OCI-LY7 (cell line): ENCODE measurements around the gene FAF2. TPM values are rescaled to one million over a fixed set of nuclear protein-coding genes. Genes with fewer than 3 reads are reported as not detected.
"Not testable (repeated sequence)": the region's sequence is repeated elsewhere in the genome, so short reads cannot be mapped to it uniquely, and the experiment has no call there.

Source experiments
- BruUV-seq: library from RNA; stranded (reverse); fragments of 400-500 nt; replicated peaks from 2 replicates; lab custom pipeline; 2021; lab: Mats Ljungman, UMichigan
- CTCF ChIA-PET: fragments of 300-600 bp; sonication (Branson Sonifier 250); formaldehyde crosslinking; loops from one replicate; lab custom pipeline; 2022; ENCODE audit warnings: antibody characterized with exemption; ENCODE audit not compliant: unreplicated experiment; lab: Charles Lee
- POLR2A ChIA-PET: fragments of 300-600 bp; sonication (Branson Sonifier 250); formaldehyde crosslinking; loops from one replicate; lab custom pipeline; 2022; ENCODE audit warnings: antibody characterized with exemption; lab: Charles Lee
- DNase-seq: peaks from one replicate; pipeline ENCODE4 v3.0.0-alpha.2; 2015; ENCODE audit warnings: low spot score
- H2AFZ ChIP-seq: fragments of 200-600 bp; sonication (generic), shearing (Covaris generic); 2 replicates; pipeline ENCODE4 v1.6.1; 2014; ENCODE audit warnings: mild to moderate bottlenecking, antibody characterized with exemption, low read length, moderate library complexity
- H3K27ac ChIP-seq: fragments of 200-600 bp; sonication (generic); 2 replicates; pipeline ENCODE4 v1.5.1; 2014; ENCODE audit warnings: mixed run types, low read depth, mild to moderate bottlenecking, moderate library complexity, low read length, inconsistent platforms; ENCODE audit not compliant: poor library complexity, severe bottlenecking
- H3K36me3 ChIP-seq: fragments of 200-600 bp; sonication (generic); 2 replicates; pipeline ENCODE4 v1.6.1; 2014; ENCODE audit warnings: mild to moderate bottlenecking, antibody characterized with exemption, low read length, moderate library complexity, mixed read lengths; ENCODE audit not compliant: insufficient read depth
- H3K4me1 ChIP-seq: fragments of 200-600 bp; sonication (generic); 2 replicates; pipeline ENCODE4 v1.5.1; 2014; ENCODE audit warnings: mild to moderate bottlenecking, low read length; ENCODE audit not compliant: insufficient read depth, poor library complexity, severe bottlenecking
- H3K4me2 ChIP-seq: fragments of 200-600 bp; sonication (generic); 2 replicates; pipeline ENCODE4 v1.6.1; 2014; ENCODE audit warnings: mild to moderate bottlenecking, low read length
- H3K4me3 ChIP-seq: fragments of 200-600 bp; sonication (generic); 2 replicates; pipeline ENCODE4 v1.5.1; 2014; ENCODE audit warnings: mild to moderate bottlenecking, low read depth, low read length; ENCODE audit not compliant: poor library complexity, severe bottlenecking
- H3K79me2 ChIP-seq: fragments of 200-600 bp; sonication (generic); 2 replicates; pipeline ENCODE4 v1.6.1; 2016; ENCODE audit warnings: low read depth, mild to moderate bottlenecking, low read length, moderate library complexity, mixed read lengths; ENCODE audit not compliant: insufficient read depth
- H3K9me2 ChIP-seq: fragments of 200-600 bp; sonication (generic); 2 replicates; pipeline ENCODE4 v1.6.1; 2016; ENCODE audit warnings: mild to moderate bottlenecking, low read length, mixed read lengths; ENCODE audit not compliant: insufficient read depth
- H3K9me3 ChIP-seq: fragments of 200-600 bp; sonication (generic); 2 replicates; pipeline ENCODE4 v1.6.1; 2014; ENCODE audit warnings: mild to moderate bottlenecking, mixed run types, low read length, mixed read lengths
- H4K20me1 ChIP-seq: fragments of 200-600 bp; sonication (generic); 2 replicates; pipeline ENCODE4 v1.6.1; 2014; ENCODE audit warnings: mild to moderate bottlenecking, antibody characterized with exemption, low read length, moderate library complexity, mixed read lengths; ENCODE audit not compliant: insufficient read depth
- EZH2phosphoT487 ChIP-seq: fragments of 200-600 bp; sonication (generic); IDR thresholded peaks from 2 replicates; pipeline ENCODE4 v1.6.1; 2018; ENCODE audit warnings: low read depth, borderline replicate concordance, mild to moderate bottlenecking, mixed run types, antibody characterized with exemption, low read length, moderate library complexity, mixed read lengths
- intact Hi-C: fragments of 100-400 bp; cut with micrococcal nuclease; formaldehyde crosslinking; loops from one replicate; pipeline ENCODE4 v1.10.0; 2022; ENCODE audit not compliant: unreplicated experiment
- total RNA-seq, 2 experiments: library from RNA; depleted of rRNA in 1 of 2; stranded (reverse); fragments of >200 nt in 1 of 2; shearing (Covaris generic) in 1 of 2; gene quantifications; 2 replicates each; pipeline ENCODE4 v1.2.3, GENCODE V29; 2014 to 2022
- TF ChIP-seq, protein P1 (sequence below): fragments of 200-600 bp; sonication (generic); conservative IDR thresholded peaks from 2 replicates; pipeline ENCODE4 v1.5.1; 2014; ENCODE audit warnings: mild to moderate bottlenecking, antibody characterized with exemption, low read length, moderate library complexity, mixed read lengths

FAF2 gene
- total RNA-seq, 2 experiments from 2014 or later, result 36.9 to 49.7 TPM

DNA sequence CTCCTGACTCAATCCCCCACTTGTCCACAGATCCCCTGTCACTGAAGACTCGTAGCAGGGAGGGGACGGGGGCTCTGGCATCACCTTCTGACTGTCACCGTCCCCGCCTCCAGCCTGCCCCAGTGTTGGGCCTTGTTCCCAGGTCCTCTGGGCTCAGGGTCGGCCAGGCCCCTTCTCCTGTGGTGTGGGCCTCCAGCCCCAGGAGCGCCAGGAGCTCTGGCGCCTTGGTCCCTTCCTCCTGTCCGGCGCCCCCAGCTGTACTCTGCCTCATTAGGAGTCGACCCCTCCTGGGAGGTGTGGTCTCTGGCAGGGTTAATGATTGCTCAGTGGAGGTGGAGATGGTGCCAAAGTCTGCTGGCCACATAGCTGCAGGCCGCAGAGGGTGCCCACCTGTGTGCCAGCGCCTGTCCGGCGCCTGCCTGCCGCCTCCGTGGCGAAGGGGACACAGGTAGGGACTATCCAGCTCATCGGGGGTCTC lies 100.8 kb downstream of the FAF2 start, which contains the start of gene CDHR2:
TSS of gene CDHR2 (plus strand) at position 376 of the 478 bp plus-strand sequence. CDS start 16,011 bp downstream, outside the sequence.
- Histone ChIP-seq H3K4me1 (peaks cover 46% of the 10 kb centered on the region), H3K4me2 (no peak within 1 kb of the TSS; the same call in 1 of the 2 replicates), H3K9me3 (no peaks in the 10 kb centered on the region), H3K4me3 (no peak within 1 kb of the TSS), H3K79me2 (peaks cover 22% of the 10 kb centered on the region; the same call in 1 of the 2 replicates), H3K9me2 (no peaks in the 10 kb centered on the region), H4K20me1 (no peaks in the 10 kb centered on the region), H3K27ac (no peak within 1 kb of the TSS), H2AFZ (no peak within 1 kb of the TSS), H3K36me3 (peaks cover 14% of the 10 kb centered on the region; the same call in 1 of the 2 replicates)
- intact Hi-C loops, result no loop called here
- CTCF ChIA-PET, result interaction anchor here (0.7 kb wide), 1 partner anchor 86 kb away, joined by 3 read pairs; no protein-coding TSS in a partner anchor
- TF ChIP-seq, protein P1, sequence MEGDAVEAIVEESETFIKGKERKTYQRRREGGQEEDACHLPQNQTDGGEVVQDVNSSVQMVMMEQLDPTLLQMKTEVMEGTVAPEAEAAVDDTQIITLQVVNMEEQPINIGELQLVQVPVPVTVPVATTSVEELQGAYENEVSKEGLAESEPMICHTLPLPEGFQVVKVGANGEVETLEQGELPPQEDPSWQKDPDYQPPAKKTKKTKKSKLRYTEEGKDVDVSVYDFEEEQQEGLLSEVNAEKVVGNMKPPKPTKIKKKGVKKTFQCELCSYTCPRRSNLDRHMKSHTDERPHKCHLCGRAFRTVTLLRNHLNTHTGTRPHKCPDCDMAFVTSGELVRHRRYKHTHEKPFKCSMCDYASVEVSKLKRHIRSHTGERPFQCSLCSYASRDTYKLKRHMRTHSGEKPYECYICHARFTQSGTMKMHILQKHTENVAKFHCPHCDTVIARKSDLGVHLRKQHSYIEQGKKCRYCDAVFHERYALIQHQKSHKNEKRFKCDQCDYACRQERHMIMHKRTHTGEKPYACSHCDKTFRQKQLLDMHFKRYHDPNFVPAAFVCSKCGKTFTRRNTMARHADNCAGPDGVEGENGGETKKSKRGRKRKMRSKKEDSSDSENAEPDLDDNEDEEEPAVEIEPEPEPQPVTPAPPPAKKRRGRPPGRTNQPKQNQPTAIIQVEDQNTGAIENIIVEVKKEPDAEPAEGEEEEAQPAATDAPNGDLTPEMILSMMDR, result no peak
- no peak for TF ChIP-seq EZH2phosphoT487
- BruUV-seq, result no TSS peak
- no peak for DNase-seq
- POLR2A ChIA-PET, result interaction anchor here (0.8 kb wide), 1 partner anchor 10 kb away, joined by 3 read pairs; no protein-coding TSS in a partner anchor

DNA sequence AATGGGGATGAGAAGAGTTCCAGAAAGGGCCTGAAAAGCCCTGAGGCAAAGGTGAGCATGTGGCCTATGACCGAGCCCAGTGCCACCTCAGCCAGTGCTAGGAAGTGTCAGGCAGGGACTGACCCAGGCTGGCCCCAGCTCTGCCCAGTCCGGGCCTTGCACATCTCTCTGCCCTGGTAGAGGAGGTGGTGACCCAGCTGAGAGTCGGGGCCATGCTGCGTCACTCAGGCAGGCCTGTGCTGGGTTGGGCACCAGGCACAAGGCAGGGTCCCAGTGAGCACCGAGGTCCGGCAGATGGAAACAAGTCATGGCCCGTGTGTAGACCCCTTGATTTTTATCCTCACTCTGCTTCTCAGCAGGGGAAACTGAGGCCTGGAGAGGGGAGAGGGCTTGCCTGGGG lies 101.7 kb downstream of the FAF2 start:
- ChIA-PET POLR2A (interaction anchor here (0.6 to 0.8 kb wide), 3 partner anchors 11 to 814 kb away, joined by 3 read pairs; no protein-coding TSS in a partner anchor), CTCF (interaction anchor here (0.7 kb wide), 1 partner anchor 87 kb away, joined by 3 read pairs; no protein-coding TSS in a partner anchor)
- Histone ChIP-seq H3K9me2 (no peaks in the 10 kb centered on the region), H3K4me1 (peaks cover 38% of the 10 kb centered on the region), H3K79me2 (0 out of 2 replicates have a peak, but pooled peaks cover 13% of the 10 kb centered on the region), H4K20me1 (no peaks in the 10 kb centered on the region), H3K4me2 (no peak overlapping the region), H3K27ac (no peak overlapping the region), H2AFZ (no peak overlapping the region), H3K4me3 (no peak overlapping the region), H3K9me3 (no peaks in the 10 kb centered on the region), H3K36me3 (peaks cover 12% of the 10 kb centered on the region; the same call in 1 of the 2 replicates)
- intact Hi-C loops, result no loop called here
- TF ChIP-seq, protein P1, result no peak
- TF ChIP-seq EZH2phosphoT487, result no peak
- BruUV-seq, result no TSS peak
- DNase-seq, result no peak

DNA sequence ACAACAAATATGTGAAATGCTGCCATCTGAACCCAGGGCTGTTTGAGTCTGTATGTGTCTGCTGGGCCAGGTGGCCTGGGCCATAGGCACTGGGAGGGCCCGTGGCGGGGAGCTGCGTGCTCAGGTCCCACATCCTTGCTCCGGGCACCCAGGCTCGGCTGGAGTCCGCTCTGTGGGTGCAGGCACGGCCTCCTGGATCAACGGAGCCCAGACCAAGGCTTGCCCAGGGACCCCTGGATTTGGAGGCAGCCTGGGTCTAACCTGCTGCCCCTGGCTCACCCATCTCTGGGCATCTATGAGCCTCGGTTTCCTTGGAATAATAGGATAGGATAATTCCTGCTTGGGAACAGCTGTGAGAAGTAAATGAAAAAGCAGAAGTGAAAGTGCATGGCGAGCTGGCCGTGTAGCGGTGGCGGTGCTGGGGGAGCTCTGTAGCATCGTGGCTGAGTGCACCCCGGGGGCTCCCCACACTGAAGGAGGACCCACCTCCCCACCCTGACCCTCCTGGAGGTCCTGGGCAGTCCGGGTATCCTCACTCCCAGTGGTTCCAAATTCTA lies 102.2 kb downstream of the FAF2 start:
- Histone ChIP-seq H4K20me1 (no peaks in the 10 kb centered on the region), H3K4me3 (no peak overlapping the region), H3K4me1 (peaks cover 33% of the 10 kb centered on the region), H3K4me2 (peak overlapping the region; percentile 38; the same call in 1 of the 2 replicates), H3K79me2 (0 out of 2 replicates have a peak, but pooled peaks cover 8% of the 10 kb centered on the region), H3K9me2 (no peaks in the 10 kb centered on the region), H3K27ac (no peak overlapping the region), H3K36me3 (peaks cover 8% of the 10 kb centered on the region; the same call in 1 of the 2 replicates), H3K9me3 (no peaks in the 10 kb centered on the region), H2AFZ (no peak overlapping the region)
- TF ChIP-seq EZH2phosphoT487, result no peak
- TF ChIP-seq, protein P1, result no peak
- ChIA-PET POLR2A (interaction anchor here (0.6 kb wide), 2 partner anchors 20 to 814 kb away, joined by 3 read pairs; no protein-coding TSS in a partner anchor), CTCF (no interaction called here)
- intact Hi-C loops, result no loop called here
- BruUV-seq, result no TSS peak
- DNase-seq, result peak; percentile 43

DNA sequence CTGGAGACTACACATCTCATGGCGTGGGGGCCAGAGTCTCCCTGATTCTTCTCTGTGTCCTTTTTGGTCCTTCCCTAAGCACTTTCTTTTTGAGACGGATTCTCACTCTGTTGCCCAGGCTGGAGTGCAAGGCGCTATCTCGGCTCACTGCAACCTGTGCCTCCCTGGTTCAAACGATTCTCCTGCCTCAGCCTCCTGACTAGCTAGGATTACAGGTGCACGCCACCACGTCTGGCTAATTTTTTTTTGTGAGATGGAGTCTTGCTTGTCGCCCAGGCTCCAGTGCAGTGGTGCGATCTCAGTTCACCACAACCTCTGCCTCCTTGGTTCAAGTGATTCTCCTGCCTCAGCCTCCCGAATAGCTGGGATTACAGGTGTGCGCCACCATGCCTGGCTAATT lies 102.8 kb downstream of the FAF2 start:
- H2AFZ ChIP-seq, H3K9me2 ChIP-seq, CTCF ChIA-PET, H3K36me3 ChIP-seq, H3K9me3 ChIP-seq, DNase-seq, H3K27ac ChIP-seq, H3K4me3 ChIP-seq, POLR2A ChIA-PET, BruUV-seq, H4K20me1 ChIP-seq, intact Hi-C loops, H3K79me2 ChIP-seq: not testable (repeated sequence)
- H3K4me1 ChIP-seq, result peaks cover 29% of the 10 kb centered on the region
- H3K4me2 ChIP-seq, result peak overlapping the region; percentile 38; the same call in 1 of the 2 replicates
